GM21619 (cell line): ENCODE data around the gene RAP1A.
A peak's percentile ranks its signal among the peaks of the same experiment; 100 is the strongest.

Experiments used
- ATAC-seq: cut with Tn5 transposase; IDR thresholded peaks from one replicate; pipeline ENCODE4 v1.9.1; 2021; ENCODE audit not compliant: unreplicated experiment

The RAP1A gene

GRCh38 chr1:111619635-111620440 lies at the start of gene RAP1A:
Gene RAP1A (plus strand): TSS chr1:111619789. CDS start chr1:111691361, 71,572 bp downstream.
- peak; percentile 41 for ATAC-seq

GRCh38 chr1:111569913-111570312 lies 49.7 kb upstream of the RAP1A start:
- ATAC-seq = no peak

- ATAC-seq = no peak
These were observed 48.8 kb upstream of the RAP1A start for GRCh38 chr1:111570781-111571181.

GRCh38 chr1:111571239-111571638 lies 48.4 kb upstream of the RAP1A start:
- ATAC-seq = no peak

GRCh38 chr1:111571987-111572386 lies 47.6 kb upstream of the RAP1A start:
- ATAC-seq = no peak

GRCh38 chr1:111576547-111576946 lies 43.0 kb upstream of the RAP1A start:
- no peak for ATAC-seq

GRCh38 chr1:111577814-111578213 lies 41.8 kb upstream of the RAP1A start:
- ATAC-seq = no peak

GRCh38 chr1:111581166-111581565 lies 38.4 kb upstream of the RAP1A start:
- ATAC-seq = no peak

GRCh38 chr1:111582016-111582415 lies 37.6 kb upstream of the RAP1A start:
- no peak for ATAC-seq

- no peak for ATAC-seq
These were observed 36.7 kb upstream of the RAP1A start for GRCh38 chr1:111582644-111583618.

GRCh38 chr1:111585447-111586086 lies 34.0 kb upstream of the RAP1A start:
- no peak for ATAC-seq

GRCh38 chr1:111586112-111586511 lies 33.5 kb upstream of the RAP1A start:
- no peak for ATAC-seq

- no peak for ATAC-seq
These were observed 31.9 kb upstream of the RAP1A start for GRCh38 chr1:111587509-111588174.

GRCh38 chr1:111591937-111592336 lies 27.7 kb upstream of the RAP1A start:
- no peak for ATAC-seq

- ATAC-seq = peak; percentile 78
These were observed 26.9 kb upstream of the RAP1A start for GRCh38 chr1:111592389-111593361.

- ATAC-seq = no peak
These were observed 25.9 kb upstream of the RAP1A start for GRCh38 chr1:111593403-111594305.

- ATAC-seq = no peak
These were observed 25.3 kb upstream of the RAP1A start for GRCh38 chr1:111594306-111594693.

- ATAC-seq = no peak
These were observed 23.8 kb upstream of the RAP1A start for GRCh38 chr1:111595807-111596206.

GRCh38 chr1:111596499-111596898 lies 23.1 kb upstream of the RAP1A start:
- ATAC-seq = no peak
